A673 (cell line): ENCODE measurements around the gene VRTN. TPM values are rescaled to one million over a fixed set of nuclear protein-coding genes. Genes with fewer than 3 reads are reported as not detected.
A peak's percentile ranks its signal among the peaks of the same experiment; 100 is the strongest.

Experiments used
- BruUV-seq: library from RNA; stranded (reverse); fragments of 400-500 nt; replicated peaks from 2 replicates; lab custom pipeline; 2021; lab: Mats Ljungman, UMichigan
- CTCF ChIA-PET: fragments of 300-600 bp; sonication (Branson Sonifier 250); formaldehyde crosslinking; loops from one replicate; lab custom pipeline; 2022; ENCODE audit warnings: antibody characterized with exemption; lab: Charles Lee
- POLR2A ChIA-PET: fragments of 300-600 bp; sonication (Branson Sonifier 250); formaldehyde crosslinking; loops from one replicate; lab custom pipeline; 2022; ENCODE audit warnings: antibody characterized with exemption; ENCODE audit not compliant: low non-redundant PET; lab: Charles Lee
- DNase-seq: peaks from one replicate; pipeline ENCODE4 v3.0.0-alpha.2; 2015; ENCODE audit warnings: low spot score
- H3K27ac ChIP-seq: fragments of 200-600 bp; sonication (generic); 2 replicates; pipeline ENCODE4 v1.5.1; 2016; ENCODE audit warnings: mixed run types, low read depth, mild to moderate bottlenecking, mixed read lengths, antibody characterized with exemption, low read length; ENCODE audit not compliant: poor library complexity, severe bottlenecking
- H3K27me3 ChIP-seq: fragments of 200-600 bp; sonication (generic); replicated peaks from 2 replicates; pipeline ENCODE4 v1.6.1; 2017; ENCODE audit warnings: mixed run types, low read depth, mild to moderate bottlenecking, mixed read lengths, antibody characterized with exemption, low read length; ENCODE audit not compliant: insufficient read depth, poor library complexity
- H3K36me3 ChIP-seq: fragments of 200-600 bp; sonication (generic); 2 replicates; pipeline ENCODE4 v1.6.1; 2016; ENCODE audit warnings: mixed run types, mild to moderate bottlenecking, mixed read lengths, antibody characterized with exemption, low read length; ENCODE audit not compliant: insufficient read depth, poor library complexity, severe bottlenecking
- H3K4me1 ChIP-seq: fragments of 200-600 bp; sonication (generic); 2 replicates; pipeline ENCODE4 v1.6.1; 2017; ENCODE audit warnings: mixed run types, mild to moderate bottlenecking, mixed read lengths, antibody characterized with exemption, low read length; ENCODE audit not compliant: insufficient read depth, poor library complexity, severe bottlenecking
- H3K4me3 ChIP-seq: fragments of 200-600 bp; sonication (generic); 2 replicates; pipeline ENCODE4 v1.5.1; 2016; ENCODE audit warnings: low read depth, mixed run types, mild to moderate bottlenecking, mixed read lengths, low read length; ENCODE audit not compliant: poor library complexity, severe bottlenecking
- H3K9me3 ChIP-seq: fragments of 200-600 bp; sonication (generic); 2 replicates; pipeline ENCODE4 v1.6.1; 2016; ENCODE audit warnings: mixed run types, low read depth, mild to moderate bottlenecking, mixed read lengths, antibody characterized with exemption, low read length; ENCODE audit not compliant: poor library complexity, severe bottlenecking
- EZH2 ChIP-seq: fragments of 200-600 bp; sonication (generic); IDR thresholded peaks from 2 replicates; pipeline ENCODE4 v1.6.1; 2017; ENCODE audit warnings: borderline replicate concordance, low read depth, mild to moderate bottlenecking, mixed read lengths, antibody characterized with exemption, low read length; ENCODE audit not compliant: poor library complexity, severe bottlenecking
- intact Hi-C: fragments of 100-400 bp; cut with micrococcal nuclease; formaldehyde crosslinking; loops from one replicate; pipeline ENCODE4 v1.10.0; 2022; ENCODE audit not compliant: unreplicated experiment
- total RNA-seq: library from RNA; stranded (reverse); gene quantifications from 2 replicates; pipeline ENCODE4 v1.2.3, GENCODE V29; 2021
- TF ChIP-seq, protein P1 (sequence below): fragments of 300-800, 200-600 bp; sonication (generic); conservative IDR thresholded peaks from 2 replicates; pipeline ENCODE4 v1.5.1; 2017; ENCODE audit warnings: low read depth, mild to moderate bottlenecking, antibody characterized with exemption, low read length, moderate library complexity, mixed read lengths

VRTN gene
- total RNA-seq, 1 experiment from 2014 or later = not detected

DNA sequence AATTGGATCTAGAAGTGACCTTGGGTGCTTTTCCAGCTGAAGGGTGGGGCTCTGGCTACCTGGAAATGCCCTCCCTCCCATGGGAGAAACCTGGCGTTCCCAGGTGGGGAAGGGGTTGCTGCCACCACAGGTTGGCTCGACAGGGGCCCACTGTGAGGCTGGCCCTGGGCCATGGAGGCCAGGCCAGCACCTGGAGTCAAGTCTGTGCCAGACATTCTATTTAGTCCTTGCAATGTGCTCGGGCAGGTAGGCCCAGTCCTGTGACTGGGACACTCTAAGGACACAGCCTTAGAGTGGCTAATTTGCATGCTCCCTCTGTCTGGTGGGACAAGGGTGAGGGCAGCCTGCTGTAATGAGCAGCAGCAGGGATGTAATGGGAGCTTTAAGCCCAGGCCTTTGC is 11.9 kb downstream of the VRTN start:
- TF ChIP-seq, protein P1, sequence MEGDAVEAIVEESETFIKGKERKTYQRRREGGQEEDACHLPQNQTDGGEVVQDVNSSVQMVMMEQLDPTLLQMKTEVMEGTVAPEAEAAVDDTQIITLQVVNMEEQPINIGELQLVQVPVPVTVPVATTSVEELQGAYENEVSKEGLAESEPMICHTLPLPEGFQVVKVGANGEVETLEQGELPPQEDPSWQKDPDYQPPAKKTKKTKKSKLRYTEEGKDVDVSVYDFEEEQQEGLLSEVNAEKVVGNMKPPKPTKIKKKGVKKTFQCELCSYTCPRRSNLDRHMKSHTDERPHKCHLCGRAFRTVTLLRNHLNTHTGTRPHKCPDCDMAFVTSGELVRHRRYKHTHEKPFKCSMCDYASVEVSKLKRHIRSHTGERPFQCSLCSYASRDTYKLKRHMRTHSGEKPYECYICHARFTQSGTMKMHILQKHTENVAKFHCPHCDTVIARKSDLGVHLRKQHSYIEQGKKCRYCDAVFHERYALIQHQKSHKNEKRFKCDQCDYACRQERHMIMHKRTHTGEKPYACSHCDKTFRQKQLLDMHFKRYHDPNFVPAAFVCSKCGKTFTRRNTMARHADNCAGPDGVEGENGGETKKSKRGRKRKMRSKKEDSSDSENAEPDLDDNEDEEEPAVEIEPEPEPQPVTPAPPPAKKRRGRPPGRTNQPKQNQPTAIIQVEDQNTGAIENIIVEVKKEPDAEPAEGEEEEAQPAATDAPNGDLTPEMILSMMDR = no peak
- no peak for TF ChIP-seq EZH2
- POLR2A ChIA-PET = no interaction called here

DNA sequence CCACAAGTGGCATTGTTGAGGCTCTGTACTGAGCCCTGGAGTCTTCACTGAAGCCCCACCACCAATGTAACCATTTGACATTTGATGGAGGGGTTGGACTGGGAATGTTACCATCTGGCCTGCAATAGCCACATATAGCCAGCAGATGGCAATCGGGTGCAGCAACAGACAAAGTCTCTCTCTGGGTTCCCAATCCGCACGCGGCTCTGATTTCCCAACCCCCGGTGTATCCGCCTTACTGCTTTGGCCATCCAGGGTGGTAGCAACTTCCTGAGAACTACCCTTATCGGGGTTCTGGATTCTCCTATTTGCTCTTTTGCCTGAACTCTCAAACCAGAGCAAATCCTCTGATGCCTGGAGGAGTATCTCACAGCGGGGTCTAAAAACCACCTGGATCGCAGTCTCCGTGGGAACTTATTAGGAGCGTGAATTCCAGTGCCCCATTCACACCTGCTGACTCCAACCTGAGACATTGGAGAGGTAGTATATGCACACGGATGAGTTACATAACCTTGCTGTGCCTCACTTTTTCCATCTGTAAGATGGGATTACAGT is 14.2 kb downstream of the VRTN start:
- TF ChIP-seq, protein P1 = peak; percentile 91
- TF ChIP-seq EZH2 = no peak
- intact Hi-C loops = loop anchor here (2.0 to 5.0 kb wide), 2 partner anchors 116 to 130 kb away; partner anchors contain the start of genes ISCA2 and NPC2
- peak; percentile 84 for DNase-seq
- POLR2A ChIA-PET = no interaction called here
- no peak overlapping the region for H3K27ac ChIP-seq
- peaks cover 9% of the 10 kb centered on the region for H3K27me3 ChIP-seq
- no peak overlapping the region for H3K4me3 ChIP-seq
- H3K36me3 ChIP-seq = no peaks in the 10 kb centered on the region
- CTCF ChIA-PET = no interaction called here
- H3K4me1 ChIP-seq = no peaks in the 10 kb centered on the region
- H3K9me3 ChIP-seq = no peaks in the 10 kb centered on the region
- BruUV-seq = no TSS peak

More for the DNA sequence above, 11.9 kb downstream of the VRTN start:
- no peaks in the 10 kb centered on the region for H3K9me3 ChIP-seq
- CTCF ChIA-PET = no interaction called here
- BruUV-seq = no TSS peak
- no peak overlapping the region for H3K4me3 ChIP-seq
- no peak for DNase-seq
- no peak overlapping the region for H3K27ac ChIP-seq
- no peaks in the 10 kb centered on the region for H3K4me1 ChIP-seq
- intact Hi-C loops = loop anchor here (5.0 kb wide), 1 partner anchor 132 kb away; the partner anchor contains the start of genes ISCA2 and NPC2
- no peaks in the 10 kb centered on the region for H3K36me3 ChIP-seq
- peaks cover 9% of the 10 kb centered on the region for H3K27me3 ChIP-seq

DNA sequence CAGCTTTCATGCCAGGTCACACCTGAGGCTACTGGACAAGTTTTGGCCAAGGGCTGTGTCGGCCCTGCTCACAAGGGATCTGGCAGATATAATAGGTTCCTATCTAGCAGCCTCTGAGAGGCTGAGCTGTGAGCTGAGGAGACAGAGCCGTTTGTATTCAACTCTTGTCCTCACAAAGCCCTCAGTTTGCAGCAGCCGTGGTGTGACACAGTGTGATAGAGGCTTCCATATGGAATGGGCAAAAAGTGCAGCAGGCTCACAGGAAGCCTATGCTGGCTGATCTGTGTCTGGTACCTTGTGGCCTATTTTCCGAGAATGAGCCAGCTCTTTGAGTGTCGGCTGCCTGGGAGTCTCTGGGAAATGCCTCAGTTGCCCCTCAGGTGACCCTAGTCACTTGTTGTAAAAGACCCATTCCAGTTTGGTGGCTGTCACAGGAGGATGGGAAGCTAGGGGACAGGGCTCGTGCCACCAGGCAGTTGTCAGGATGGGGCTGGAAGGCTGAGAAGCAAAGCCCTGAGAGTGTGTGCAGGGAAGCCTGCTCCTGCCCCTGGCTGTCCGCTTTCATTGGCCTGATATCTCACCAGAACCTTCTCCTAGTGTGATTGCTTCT is 16.1 kb downstream of the VRTN start:
- TF ChIP-seq, protein P1 = no peak
- no peak for TF ChIP-seq EZH2
- H3K4me3 ChIP-seq = no peak overlapping the region
- ChIA-PET CTCF (no interaction called here), POLR2A (no interaction called here)
- BruUV-seq = no TSS peak
- H3K36me3 ChIP-seq = no peaks in the 10 kb centered on the region
- no peak for DNase-seq
- intact Hi-C loops = loop anchor here (5.0 kb wide), 1 partner anchor 128 kb away; the partner anchor contains the start of genes ISCA2 and NPC2
- H3K9me3 ChIP-seq = no peaks in the 10 kb centered on the region
- H3K27ac ChIP-seq = no peak overlapping the region
- H3K27me3 ChIP-seq = peaks cover 9% of the 10 kb centered on the region
- no peaks in the 10 kb centered on the region for H3K4me1 ChIP-seq
